Astrocyte (in vitro differentiated cells and primary cell): Measurements from ENCODE around the gene CCDC146. TPM values are rescaled to one million over a fixed set of nuclear protein-coding genes. Genes with fewer than 3 reads are reported as not detected.

Experiments used
- DNase-seq: peaks from one replicate; pipeline ENCODE4 v3.0.0-alpha.2; 2010; ENCODE audit warnings: low read depth
- FAIRE-seq: peaks from 2 replicates; lab custom pipeline; 2011; peaks lifted over from hg19 to GRCh38; lab: Jason Lieb, UNC
- H2AFZ ChIP-seq: 2 replicates; pipeline ENCODE4 v1.6.0; 2012; ENCODE audit warnings: low read depth, low read length, inconsistent platforms
- H3K27ac ChIP-seq: 2 replicates; pipeline ENCODE4 v1.5.1; 2011; ENCODE audit warnings: low read depth, low read length, inconsistent platforms
- H3K27me3 ChIP-seq: 2 replicates; pipeline ENCODE4 v1.6.0; 2011; ENCODE audit warnings: low read length, inconsistent platforms; ENCODE audit not compliant: insufficient read depth
- H3K36me3 ChIP-seq: 2 replicates; pipeline ENCODE4 v1.5.1; 2011; ENCODE audit warnings: low read length, inconsistent platforms; ENCODE audit not compliant: insufficient read depth
- H3K4me1 ChIP-seq: 2 replicates; pipeline ENCODE4 v1.5.1; 2011; ENCODE audit warnings: low read length, inconsistent platforms; ENCODE audit not compliant: insufficient read depth
- H3K4me2 ChIP-seq: 2 replicates; pipeline ENCODE4 v1.6.0; 2012; ENCODE audit warnings: low read length, inconsistent platforms
- H3K4me3 ChIP-seq: 2 replicates; pipeline ENCODE4 v1.5.1; 2011; ENCODE audit warnings: low read depth, mild to moderate bottlenecking, low read length, inconsistent platforms; ENCODE audit not compliant: insufficient read depth
- H3K79me2 ChIP-seq: 2 replicates; pipeline ENCODE4 v1.6.0; 2012; ENCODE audit warnings: mild to moderate bottlenecking, low read length, inconsistent platforms; ENCODE audit not compliant: insufficient read depth
- H3K9ac ChIP-seq: 2 replicates; pipeline ENCODE4 v1.6.0; 2012; ENCODE audit warnings: mild to moderate bottlenecking, low read length, inconsistent platforms
- H3K9me3 ChIP-seq: 2 replicates; pipeline ENCODE4 v1.5.1; 2012; ENCODE audit warnings: low read depth, mild to moderate bottlenecking, low read length, inconsistent platforms; ENCODE audit not compliant: insufficient read depth
- H4K20me1 ChIP-seq: 2 replicates; pipeline ENCODE4 v1.6.0; 2012; ENCODE audit warnings: low read length, inconsistent platforms; ENCODE audit not compliant: insufficient read depth
- H3K27ac Mint-ChIP-seq: one replicate; pipeline ENCODE4 v1.8.0; 2021; ENCODE audit warnings: mild to moderate bottlenecking, mixed read lengths; ENCODE audit not compliant: unreplicated experiment
- H3K27me3 Mint-ChIP-seq: one replicate; pipeline ENCODE4 v1.8.0; 2021; ENCODE audit warnings: low read depth, mixed read lengths; ENCODE audit not compliant: unreplicated experiment
- H3K36me3 Mint-ChIP-seq: one replicate; pipeline ENCODE4 v1.8.0; 2021; ENCODE audit warnings: low read depth, mixed read lengths; ENCODE audit not compliant: unreplicated experiment
- H3K4me1 Mint-ChIP-seq: one replicate; pipeline ENCODE4 v1.8.0; 2021; ENCODE audit warnings: low read depth, mixed read lengths; ENCODE audit not compliant: unreplicated experiment
- H3K4me3 Mint-ChIP-seq: one replicate; pipeline ENCODE4 v1.8.0; 2021; ENCODE audit warnings: mild to moderate bottlenecking, moderate library complexity, mixed read lengths; ENCODE audit not compliant: unreplicated experiment
- H3K9me3 Mint-ChIP-seq: one replicate; pipeline ENCODE4 v1.8.0; 2021; ENCODE audit warnings: mild to moderate bottlenecking, mixed read lengths; ENCODE audit not compliant: unreplicated experiment
- EZH2 ChIP-seq: IDR thresholded peaks from 2 replicates; pipeline ENCODE4 v1.6.1; 2012; ENCODE audit warnings: mild to moderate bottlenecking, low read length, inconsistent platforms; ENCODE audit not compliant: insufficient read depth
- total RNA-seq: library from RNA; stranded (reverse); gene quantifications from 2 replicates; pipeline ENCODE4 v1.2.1, GENCODE V29; 2021
- TF ChIP-seq, protein P1 (sequence below): IDR thresholded peaks from 2 replicates; pipeline ENCODE4 v1.5.1; 2011; ENCODE audit warnings: low read depth, mild to moderate bottlenecking, inconsistent platforms, low read length, moderate library complexity; ENCODE audit not compliant: insufficient read depth

CCDC146 gene
- total RNA-seq, 1 donor from 2014 or later = 2.0 TPM

DNA sequence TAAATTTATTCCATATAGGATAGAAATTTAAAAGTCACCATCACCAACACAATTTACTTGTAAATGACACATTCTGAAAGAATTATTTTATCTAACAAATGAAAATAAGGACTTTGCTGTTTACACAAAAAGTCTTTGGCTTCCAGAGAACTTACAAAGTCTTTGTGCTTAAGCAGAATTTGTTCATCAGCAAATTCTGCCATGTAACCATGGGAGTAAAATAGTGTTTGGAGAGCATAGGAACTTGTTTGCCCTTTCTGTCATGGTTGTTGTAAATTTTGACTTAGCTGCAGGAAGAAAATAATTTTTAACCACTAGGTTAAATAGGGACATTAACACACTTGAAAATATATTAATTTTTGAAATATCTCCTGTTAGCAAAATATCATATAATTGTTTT, 62.0 kb downstream of the CCDC146 start:
- Histone ChIP-seq H4K20me1 (no peaks in the 10 kb centered on the region), H3K27ac (no peak overlapping the region), H3K4me1 (no peaks in the 10 kb centered on the region), H3K79me2 (no peaks in the 10 kb centered on the region), H2AFZ (no peak overlapping the region), H3K9ac (no peak overlapping the region), H3K4me2 (no peak overlapping the region), H3K4me3 (no peak overlapping the region), H3K27me3 (no peaks in the 10 kb centered on the region), H3K9me3 (no peaks in the 10 kb centered on the region), H3K36me3 (no peaks in the 10 kb centered on the region)
- Mint-ChIP-seq H3K27ac (no peak overlapping the region), H3K9me3 (no peaks in the 10 kb centered on the region), H3K27me3 (no peaks in the 10 kb centered on the region), H3K36me3 (no peaks in the 10 kb centered on the region), H3K4me3 (no peak overlapping the region), H3K4me1 (no peaks in the 10 kb centered on the region)
- no peak for DNase-seq
- no peak for TF ChIP-seq EZH2
- TF ChIP-seq, protein P1, sequence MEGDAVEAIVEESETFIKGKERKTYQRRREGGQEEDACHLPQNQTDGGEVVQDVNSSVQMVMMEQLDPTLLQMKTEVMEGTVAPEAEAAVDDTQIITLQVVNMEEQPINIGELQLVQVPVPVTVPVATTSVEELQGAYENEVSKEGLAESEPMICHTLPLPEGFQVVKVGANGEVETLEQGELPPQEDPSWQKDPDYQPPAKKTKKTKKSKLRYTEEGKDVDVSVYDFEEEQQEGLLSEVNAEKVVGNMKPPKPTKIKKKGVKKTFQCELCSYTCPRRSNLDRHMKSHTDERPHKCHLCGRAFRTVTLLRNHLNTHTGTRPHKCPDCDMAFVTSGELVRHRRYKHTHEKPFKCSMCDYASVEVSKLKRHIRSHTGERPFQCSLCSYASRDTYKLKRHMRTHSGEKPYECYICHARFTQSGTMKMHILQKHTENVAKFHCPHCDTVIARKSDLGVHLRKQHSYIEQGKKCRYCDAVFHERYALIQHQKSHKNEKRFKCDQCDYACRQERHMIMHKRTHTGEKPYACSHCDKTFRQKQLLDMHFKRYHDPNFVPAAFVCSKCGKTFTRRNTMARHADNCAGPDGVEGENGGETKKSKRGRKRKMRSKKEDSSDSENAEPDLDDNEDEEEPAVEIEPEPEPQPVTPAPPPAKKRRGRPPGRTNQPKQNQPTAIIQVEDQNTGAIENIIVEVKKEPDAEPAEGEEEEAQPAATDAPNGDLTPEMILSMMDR = no peak
- no peak for FAIRE-seq

DNA sequence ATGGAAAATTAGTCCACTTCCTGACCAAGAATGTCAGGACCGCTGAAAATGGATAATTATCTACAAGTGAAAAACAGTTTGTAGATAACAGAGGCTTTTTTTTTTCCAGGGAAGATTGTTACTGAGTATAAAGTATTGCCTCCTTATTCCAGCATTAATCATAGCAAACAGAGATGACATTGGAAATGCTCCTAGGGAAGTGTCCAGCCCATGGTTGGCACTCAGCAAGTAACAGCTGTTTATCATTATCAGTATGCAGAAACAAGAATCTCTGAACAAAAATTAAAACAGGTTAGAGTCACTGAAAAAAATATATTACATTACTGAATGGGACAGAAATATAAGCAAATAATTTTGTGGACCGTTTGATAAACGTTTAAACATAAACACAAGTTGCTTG, 62.6 kb downstream of the CCDC146 start:
- Histone ChIP-seq H2AFZ (no peak overlapping the region), H4K20me1 (no peaks in the 10 kb centered on the region), H3K4me1 (no peaks in the 10 kb centered on the region), H3K36me3 (no peaks in the 10 kb centered on the region), H3K79me2 (no peaks in the 10 kb centered on the region), H3K9ac (no peak overlapping the region), H3K27ac (no peak overlapping the region), H3K9me3 (no peaks in the 10 kb centered on the region), H3K27me3 (no peaks in the 10 kb centered on the region), H3K4me3 (no peak overlapping the region), H3K4me2 (no peak overlapping the region)
- DNase-seq (peak; percentile 36), FAIRE-seq (no peak)
- TF ChIP-seq, protein P1 = no peak
- no peak for TF ChIP-seq EZH2
- no peak overlapping the region for H3K4me3 Mint-ChIP-seq
- H3K9me3 Mint-ChIP-seq = no peaks in the 10 kb centered on the region
- H3K27me3 Mint-ChIP-seq = no peaks in the 10 kb centered on the region
- no peak overlapping the region for H3K27ac Mint-ChIP-seq
- H3K4me1 Mint-ChIP-seq = no peaks in the 10 kb centered on the region
- H3K36me3 Mint-ChIP-seq = no peaks in the 10 kb centered on the region

DNA sequence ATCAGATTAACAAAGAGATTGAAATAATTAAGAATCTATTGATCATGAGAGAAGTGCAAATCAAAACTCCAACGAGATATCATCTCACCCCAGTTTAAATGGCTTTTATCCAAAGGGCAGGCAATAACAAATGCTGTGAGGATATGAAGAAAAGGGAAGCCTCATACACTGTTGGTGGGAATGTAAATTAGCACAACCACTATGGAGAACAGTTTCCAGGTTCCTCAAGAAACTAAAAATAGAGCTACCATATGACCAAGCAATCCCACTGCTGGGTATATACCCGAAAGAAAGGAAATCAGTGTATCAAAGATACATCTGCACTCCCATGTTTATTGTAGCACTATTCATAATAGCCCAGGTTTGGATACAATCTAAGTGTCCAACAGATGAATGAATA, 63.5 kb downstream of the CCDC146 start:
- Histone ChIP-seq H3K27me3 (no peaks in the 10 kb centered on the region), H2AFZ (no peak overlapping the region), H3K27ac (no peak overlapping the region), H3K9ac (no peak overlapping the region), H3K4me1 (no peaks in the 10 kb centered on the region), H3K79me2 (no peaks in the 10 kb centered on the region), H3K4me2 (no peak overlapping the region), H3K4me3 (no peak overlapping the region), H4K20me1 (no peaks in the 10 kb centered on the region), H3K36me3 (no peaks in the 10 kb centered on the region), H3K9me3 (no peaks in the 10 kb centered on the region)
- no peaks in the 10 kb centered on the region for H3K27me3 Mint-ChIP-seq
- H3K36me3 Mint-ChIP-seq = no peaks in the 10 kb centered on the region
- no peak overlapping the region for H3K27ac Mint-ChIP-seq
- TF ChIP-seq, protein P1 = no peak
- TF ChIP-seq EZH2 = no peak
- FAIRE-seq (no peak), DNase-seq (no peak)
- no peaks in the 10 kb centered on the region for H3K9me3 Mint-ChIP-seq
- no peak overlapping the region for H3K4me3 Mint-ChIP-seq
- no peaks in the 10 kb centered on the region for H3K4me1 Mint-ChIP-seq
